Stimulated activated CD8-positive, alpha-beta memory T cell treated with anti-CD3 and anti-CD28 coated beads, Interleukin-4, amount 100 ng/mL, for 24 hours (primary cell): ENCODE results near the gene HECW1.
"Not testable (repeated sequence)": the region's sequence is repeated elsewhere in the genome, so short reads cannot be mapped to it uniquely, and the experiment has no call there.

Source experiments
- DNase-seq: peaks from one replicate; pipeline ENCODE4 v3.0.0-alpha.2; 2020; ENCODE audit warnings: low read depth

The HECW1 gene

DNA sequence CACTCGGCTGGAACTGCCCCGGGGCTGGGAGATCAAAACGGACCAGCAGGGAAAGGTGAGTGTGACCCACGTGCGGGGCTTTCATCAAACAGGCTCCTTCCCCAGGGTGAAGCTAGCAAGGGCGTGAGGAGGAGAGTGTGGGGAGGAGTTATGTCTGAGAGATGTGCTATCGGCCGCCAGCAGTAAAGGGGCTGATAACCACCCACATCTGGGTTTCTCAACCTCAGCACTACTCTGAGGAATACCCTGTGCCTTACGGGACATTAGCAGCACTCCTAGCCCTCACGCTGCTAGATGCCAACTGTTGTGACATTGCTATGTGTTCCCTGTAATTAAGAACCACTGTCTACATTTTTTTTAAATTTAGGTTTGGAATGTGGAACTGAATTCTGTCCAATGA, 356.6 kb downstream of the HECW1 start:
- no peak for DNase-seq

DNA sequence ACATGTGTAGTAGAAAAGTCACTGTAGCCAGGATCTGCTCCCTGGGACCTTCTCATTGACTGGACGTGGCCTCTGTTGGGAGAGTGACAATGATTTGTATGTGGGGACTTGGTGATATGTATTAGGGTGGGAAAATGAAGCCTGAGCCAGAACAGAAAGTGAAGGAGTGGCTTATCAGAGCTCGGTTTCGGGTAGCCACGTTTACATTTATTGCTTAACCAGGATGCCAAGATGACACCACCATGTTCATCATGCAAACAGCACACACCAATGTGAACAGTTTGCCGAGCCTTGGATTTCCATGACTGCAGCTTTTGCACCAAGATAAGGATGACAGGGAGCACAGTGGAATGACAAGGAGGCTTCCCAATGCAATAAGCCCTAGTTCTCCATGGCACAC, 357.7 kb downstream of the HECW1 start:
- no peak for DNase-seq

DNA sequence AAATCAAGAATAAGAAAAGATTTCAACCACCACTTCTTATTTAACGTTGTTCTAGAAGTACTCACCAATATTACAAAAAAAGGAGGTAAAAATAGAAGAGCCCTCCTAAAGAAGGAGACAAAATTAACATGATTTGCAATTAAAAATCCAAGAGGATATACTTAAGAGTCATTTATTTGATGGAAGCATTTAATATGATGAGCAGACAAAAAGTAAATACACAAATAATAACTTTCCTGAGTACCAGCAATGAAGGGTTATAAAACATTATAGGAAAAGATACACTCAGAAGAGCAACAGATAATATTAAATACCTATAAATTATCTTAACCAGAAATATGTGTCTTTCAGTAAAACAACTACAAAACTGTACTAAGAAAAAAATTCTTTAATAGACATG, 363.5 kb downstream of the HECW1 start:
- DNase-seq = no peak

- no peak for DNase-seq
These were observed 364.4 kb downstream of the HECW1 start for GRCh38 chr7:43476896-43477295.

- no peak for DNase-seq
These were observed 366.6 kb downstream of the HECW1 start for GRCh38 chr7:43479042-43479441.

DNA sequence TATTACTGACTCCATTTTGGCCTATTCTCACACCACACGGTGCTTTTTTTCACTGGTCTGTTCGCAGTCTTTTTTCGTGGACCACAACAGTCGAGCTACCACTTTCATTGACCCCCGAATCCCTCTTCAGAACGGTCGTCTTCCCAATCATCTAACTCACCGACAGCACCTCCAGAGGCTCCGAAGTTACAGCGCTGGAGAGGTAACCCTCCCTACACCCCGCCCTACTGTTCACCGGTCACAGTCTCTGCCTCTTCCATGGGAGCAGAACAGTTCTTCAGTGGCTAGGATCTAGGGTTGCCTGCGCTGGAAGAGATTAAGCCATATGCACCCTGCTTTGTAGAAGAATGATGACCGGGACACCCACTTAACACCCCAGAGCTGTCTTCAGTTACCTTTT, 367.1 kb downstream of the HECW1 start:
- no peak for DNase-seq

GRCh38 chr7:43480581-43480980, 368.1 kb downstream of the HECW1 start:
- no peak for DNase-seq

- DNase-seq = no peak
These were observed 369.6 kb downstream of the HECW1 start for GRCh38 chr7:43481902-43482678.

DNA sequence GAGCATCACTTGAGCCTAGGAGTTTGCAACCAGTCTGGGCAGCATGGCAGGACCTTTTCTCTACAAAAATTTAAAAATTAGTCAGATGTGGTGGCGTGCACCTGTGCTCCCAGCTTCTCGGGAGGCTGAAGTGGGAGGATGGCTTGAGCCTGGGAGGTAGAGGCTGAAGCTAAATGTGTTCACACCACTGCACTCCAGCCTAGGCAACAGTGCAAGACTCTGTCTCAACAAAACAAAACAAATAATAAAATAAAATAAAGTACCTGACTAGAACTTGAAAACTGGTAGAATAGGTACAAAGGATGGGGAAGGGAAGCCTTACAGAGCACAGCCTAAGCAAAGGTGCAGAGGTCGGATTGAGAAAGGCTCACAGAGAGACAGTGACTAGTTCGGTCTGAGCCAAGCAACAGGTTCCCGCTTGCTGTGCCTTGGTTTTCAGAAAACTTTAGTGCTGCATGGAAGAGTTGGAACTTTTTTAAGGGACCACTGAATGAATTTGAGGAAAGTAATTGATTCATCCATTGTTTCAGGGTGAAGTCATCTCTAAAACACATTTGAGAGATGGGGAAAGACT, 370.3 kb downstream of the HECW1 start:
- DNase-seq = no peak

DNA sequence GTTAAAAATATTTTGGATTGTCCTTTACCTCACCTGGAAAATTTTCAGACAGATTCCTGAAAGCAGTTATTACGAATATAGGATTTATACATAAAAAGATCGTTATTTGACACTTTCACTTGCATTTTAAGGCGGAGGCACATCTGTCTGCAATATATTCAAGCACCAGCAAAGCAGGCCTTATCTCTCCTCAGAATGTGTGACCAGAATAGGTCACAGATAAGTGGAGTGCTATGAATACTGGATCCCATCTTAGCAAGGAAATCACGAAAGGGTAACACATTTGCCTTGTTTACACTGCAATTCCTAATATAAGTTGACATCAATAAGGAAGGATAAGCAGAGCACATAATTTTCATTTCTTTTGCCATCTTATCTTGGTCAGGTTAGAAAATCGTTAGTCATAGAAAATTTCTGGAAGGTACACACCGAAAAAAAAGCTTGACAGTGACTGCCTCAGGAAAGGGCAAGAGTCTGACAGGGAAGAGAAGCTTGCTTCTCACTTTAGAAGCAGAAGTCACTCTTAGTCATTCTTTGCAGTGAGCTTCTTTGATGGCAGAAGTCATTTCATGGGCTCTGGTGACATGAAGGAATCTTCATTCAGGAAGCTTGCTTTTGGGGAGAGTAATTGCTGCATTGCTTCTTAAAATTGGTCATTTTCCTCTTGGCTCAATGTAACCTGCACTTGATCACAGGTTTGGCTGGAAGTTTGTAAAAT, 372.4 kb downstream of the HECW1 start:
- no peak for DNase-seq

DNA sequence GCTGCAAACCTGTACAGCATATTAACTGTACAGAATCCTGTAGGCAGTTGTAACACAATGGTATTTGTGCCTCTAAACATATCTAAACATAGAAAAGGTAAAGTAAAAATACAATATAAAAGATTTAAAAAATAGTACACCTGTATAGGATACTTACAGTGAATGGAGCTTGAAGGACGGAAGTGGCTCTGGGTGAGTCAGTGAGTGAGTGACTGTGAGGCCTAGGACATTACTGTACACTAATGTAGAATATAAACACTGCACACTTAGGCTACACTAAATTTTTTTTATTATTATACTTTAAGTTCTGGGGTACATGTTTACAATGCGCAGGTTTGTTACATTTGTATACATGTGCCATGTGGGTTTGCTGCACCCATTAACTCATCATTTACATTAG, 373.1 kb downstream of the HECW1 start:
- DNase-seq = no peak

DNA sequence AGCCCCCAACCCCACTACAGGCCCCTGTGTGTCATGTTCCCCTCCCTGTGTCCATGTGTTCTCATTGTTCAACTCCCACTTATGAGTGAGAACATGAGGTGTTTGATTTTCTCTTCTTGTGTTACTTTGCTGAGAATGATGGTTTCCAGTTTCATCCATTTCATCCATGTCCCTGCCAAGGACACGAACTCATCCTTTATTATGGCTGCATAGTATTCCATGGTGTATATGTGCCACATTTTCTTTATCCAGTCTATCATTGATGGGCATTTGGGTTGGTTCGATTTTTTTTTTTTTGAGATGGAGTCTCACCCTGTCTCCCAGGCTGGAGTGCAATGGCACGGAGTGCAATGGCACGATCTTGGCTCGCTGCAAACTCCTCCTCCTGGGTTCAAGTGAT, 373.6 kb downstream of the HECW1 start:
- DNase-seq = not testable (repeated sequence)

DNA sequence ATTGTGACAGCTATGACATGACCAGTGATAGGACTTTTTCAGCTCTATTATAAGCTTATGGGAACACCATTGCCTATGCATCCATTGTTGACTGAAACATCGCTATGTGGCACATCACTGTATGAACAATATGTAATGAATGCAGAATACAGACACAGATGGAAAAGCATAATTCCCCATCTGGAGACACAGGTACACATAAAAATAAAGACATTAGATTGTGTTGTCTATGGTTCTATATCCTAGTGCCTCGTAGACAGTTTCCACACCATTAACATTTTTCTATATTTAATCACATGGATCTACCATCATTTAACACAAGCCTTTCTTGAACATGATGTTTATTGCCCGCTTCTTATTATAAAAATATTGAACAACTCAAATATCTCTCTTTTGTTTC, 374.2 kb downstream of the HECW1 start:
- no peak for DNase-seq

- DNase-seq = no peak
These were observed 375.3 kb downstream of the HECW1 start for GRCh38 chr7:43487731-43488073.

DNA sequence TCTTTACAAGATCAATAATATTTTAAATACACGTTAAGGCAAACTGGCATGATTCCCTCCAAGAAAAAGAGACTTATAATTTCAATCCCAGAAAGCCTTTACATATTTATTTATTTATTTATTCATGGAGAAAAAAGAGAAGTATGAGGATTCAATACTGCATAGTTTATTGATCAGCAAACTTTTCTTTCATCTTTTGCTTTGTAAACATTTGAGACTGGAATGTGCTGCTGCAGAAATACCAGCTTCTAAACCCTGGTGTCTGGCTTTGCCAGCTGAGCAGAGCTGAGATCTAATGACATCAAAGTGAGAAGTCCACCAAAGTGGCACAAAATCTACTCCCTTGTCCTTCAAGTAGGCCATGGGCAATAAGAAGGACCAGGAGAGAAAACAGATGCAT, 376.8 kb downstream of the HECW1 start:
- no peak for DNase-seq

DNA sequence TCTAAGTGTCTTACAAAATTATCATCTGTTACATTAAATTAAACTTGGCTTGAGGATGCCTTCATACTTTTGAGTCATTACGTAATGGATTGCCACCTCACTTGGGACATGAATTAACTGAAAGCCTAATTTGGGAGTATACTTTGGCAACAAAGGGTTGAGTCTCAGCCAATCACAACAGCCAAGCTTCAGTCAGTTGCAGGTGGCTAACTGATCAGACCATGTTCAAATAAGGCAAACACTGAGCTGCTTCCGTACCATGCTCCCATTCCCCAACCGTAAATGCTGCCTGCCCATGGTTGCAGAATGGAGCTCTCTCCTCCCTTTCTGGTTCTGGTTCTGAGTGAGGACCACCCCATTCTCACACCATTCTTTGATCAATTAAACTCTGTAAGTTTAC, 377.6 kb downstream of the HECW1 start:
- no peak for DNase-seq

- no peak for DNase-seq
These were observed 378.7 kb downstream of the HECW1 start for GRCh38 chr7:43491123-43491522.

- no peak for DNase-seq
These were observed 379.5 kb downstream of the HECW1 start for GRCh38 chr7:43491984-43492383.

GRCh38 chr7:43492896-43493295, 380.4 kb downstream of the HECW1 start:
- DNase-seq = no peak

GRCh38 chr7:43495572-43495971, 383.1 kb downstream of the HECW1 start:
- no peak for DNase-seq

GRCh38 chr7:43496596-43496995, 384.1 kb downstream of the HECW1 start:
- DNase-seq = no peak

DNA sequence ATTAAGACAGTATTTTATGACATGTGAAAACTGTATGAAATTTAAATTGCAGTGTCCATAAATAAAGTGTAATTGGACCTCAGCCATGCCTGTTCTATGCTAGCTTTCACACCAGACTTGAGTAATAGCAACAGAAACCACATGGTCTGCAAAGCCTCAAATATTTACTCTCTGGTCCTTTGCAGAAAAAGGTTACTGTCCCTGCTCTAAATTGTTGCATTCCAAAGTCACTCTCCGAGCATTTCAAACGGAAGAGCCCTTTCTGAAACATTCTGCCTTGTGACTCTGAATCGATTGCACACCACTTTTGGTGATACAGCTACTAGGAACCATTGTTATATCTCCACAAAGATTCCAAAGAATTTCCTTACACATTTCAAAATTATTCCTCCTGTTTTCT, 389.4 kb downstream of the HECW1 start:
- no peak for DNase-seq

GRCh38 chr7:43502941-43503340, 390.5 kb downstream of the HECW1 start:
- DNase-seq = no peak

GRCh38 chr7:43505412-43505811, 393.0 kb downstream of the HECW1 start:
- DNase-seq = no peak
